NCI-H2107 treated with DMSO at 0.1 percent for 48 hours (cell line): Measurements from ENCODE around the gene EXOC7.

Experiments used
- DNase-seq: peaks from one replicate; lab custom pipeline; 2025; ENCODE audit not compliant: unreplicated experiment; lab: John Stamatoyannopoulos, UW

Gene EXOC7

DNA sequence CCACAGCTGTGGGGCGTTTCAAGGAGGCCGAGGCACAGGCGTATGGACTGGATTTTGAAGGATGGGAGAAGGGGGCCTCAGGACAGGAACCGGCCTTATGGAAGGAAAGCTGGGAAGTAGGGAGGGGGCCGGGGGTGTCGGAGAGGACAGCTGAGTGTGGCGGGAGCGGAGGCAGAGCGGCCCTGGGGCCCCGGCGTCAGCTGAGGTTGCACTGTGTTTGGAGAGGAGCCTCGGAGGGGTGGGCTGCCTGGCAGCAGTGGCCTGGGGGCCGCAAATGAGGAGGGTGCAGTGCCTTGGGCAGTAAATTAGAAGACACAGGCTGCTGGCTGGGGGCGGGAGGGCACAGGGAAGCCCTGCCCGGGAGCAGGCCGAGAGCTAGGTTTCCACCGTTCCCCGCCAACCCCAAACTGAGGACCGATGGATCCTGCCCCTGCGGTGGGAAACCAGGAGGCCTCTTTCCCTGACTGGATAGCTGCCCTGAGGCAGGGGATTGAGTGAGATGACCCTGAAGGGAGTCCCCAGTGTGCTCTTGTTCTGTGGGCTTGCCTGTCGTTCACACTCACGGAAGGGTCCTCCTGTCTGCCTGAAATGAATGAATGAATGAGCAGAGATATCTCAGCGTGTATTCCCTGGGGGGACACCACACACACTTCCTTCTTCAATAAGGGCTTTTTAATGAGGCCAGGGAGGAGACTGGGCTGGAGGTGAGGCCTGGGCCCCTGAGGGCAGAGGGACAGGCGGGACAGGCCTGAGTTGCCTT is 19.0 kb upstream of the EXOC7 start:
- DNase-seq: no peak

- DNase-seq: no peak
Measured at GRCh38 chr17:76121932-76122430, 18.4 kb upstream of the EXOC7 start.

- no peak for DNase-seq
Measured at GRCh38 chr17:76120658-76121008, 17.0 kb upstream of the EXOC7 start.

DNA sequence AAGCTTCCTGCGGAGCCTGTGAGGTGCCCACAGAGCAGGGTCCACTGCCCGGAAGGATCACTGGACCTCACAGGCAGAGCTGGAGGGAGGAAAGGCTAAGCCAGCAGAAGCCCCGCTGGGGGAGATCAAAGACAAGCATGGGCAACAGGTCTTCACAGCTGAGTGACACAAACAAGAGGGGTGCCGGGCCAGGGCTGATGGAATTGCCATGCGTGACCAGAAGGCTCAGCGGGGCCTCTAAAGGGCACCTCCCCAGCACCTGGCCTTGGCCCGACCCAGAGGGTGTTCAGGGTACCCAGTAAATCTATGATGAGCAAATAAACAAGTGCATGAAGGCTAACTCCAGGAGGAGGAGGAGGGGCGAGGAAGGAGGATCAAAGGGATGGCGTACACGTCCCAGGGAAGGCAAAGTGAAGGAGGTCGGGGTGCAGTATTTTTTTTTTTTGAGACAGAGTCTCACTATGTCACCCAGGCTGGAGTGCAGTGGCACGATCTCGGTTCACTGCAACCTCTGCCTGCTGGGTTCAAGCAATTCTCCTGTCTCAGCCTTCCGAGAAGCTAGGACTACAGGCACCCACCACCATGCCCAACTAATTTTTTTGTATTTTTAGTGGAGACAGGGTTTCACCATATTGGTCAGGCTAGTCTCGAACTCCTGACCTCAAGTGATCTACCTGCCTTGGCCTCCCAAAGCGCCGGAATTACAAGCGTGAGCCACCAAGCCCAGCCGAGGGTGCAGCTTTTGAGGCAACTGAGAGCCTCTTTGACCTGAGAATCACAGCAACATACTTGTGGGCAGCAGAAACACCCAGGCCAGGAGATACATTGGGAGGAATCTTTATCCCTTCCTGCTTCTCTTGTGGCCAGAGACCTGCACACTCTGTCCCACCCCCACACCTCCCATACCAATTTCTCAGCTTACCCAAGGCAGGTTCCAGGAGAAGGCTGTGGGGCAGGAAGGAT is 16.1 kb upstream of the EXOC7 start:
- DNase-seq: no peak

DNA sequence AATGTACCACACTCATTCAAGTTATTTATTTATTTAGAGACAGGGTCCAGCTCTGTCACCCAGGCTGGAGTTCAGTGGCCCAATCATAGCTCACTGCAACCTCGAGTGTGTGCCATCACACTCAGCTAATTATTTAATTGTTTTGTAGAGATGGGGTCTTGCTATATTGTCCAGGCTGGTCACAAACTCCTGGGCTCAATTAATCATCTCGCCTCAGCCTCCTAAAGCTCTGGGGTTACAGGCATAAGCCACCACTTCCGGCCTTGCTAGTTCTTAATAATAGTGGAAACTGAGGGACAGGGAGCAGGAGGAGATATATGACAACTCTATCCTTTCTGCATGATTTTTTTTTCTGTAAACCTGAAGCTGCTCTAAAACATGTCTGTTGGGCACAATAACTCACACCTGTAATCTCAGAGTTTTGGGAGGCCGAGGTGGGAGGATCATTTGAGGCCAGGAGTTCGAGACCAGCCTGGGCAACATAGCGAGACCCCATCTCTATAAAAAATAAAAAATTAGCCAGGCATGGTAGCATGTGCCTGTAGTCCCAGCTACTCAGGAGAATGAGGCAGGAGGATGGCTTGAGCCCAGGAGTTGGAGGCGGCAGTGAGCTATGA is 11.7 kb upstream of the EXOC7 start:
- DNase-seq: no peak

DNA sequence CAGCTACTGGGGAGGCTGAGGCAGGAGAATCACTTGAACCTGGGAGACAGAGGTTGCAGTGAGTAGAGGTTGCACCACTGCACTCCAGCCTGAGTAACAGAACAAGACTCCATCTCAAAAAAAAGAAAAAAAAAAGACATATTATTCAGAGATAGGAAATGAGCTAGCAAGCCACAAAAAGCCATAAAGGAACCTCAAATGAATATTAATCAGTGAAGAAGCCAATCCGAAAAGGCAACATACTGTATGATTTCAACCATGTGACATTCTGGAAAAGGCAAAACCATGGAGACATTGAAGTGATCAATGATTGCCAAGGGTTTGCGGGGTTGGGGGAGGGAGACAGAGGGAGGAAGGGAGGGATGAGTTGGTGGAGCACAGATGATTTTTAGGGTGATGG is 8.4 kb upstream of the EXOC7 start:
- DNase-seq: no peak

DNA sequence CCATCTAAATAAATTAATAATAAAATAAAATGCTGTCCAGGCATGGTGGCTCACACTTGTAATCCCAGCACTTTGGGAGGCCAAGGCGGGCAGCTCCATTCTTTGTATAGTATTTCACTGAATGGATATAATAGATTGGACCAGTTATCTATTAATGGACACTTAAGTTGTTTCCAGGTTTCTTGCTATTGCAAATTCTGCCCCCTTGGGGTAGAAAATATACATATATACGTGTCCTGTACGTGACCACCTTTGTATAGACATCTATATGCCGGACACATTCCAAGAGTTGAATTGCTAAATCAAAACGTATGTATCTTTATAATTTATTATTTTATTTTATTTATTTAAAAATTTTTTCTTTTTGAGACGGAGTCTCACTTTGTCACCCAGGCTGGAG is 3.9 kb upstream of the EXOC7 start:
- DNase-seq: no peak

GRCh38 chr17:76106703-76107102 is 3.1 kb upstream of the EXOC7 start:
- DNase-seq: no peak

DNA sequence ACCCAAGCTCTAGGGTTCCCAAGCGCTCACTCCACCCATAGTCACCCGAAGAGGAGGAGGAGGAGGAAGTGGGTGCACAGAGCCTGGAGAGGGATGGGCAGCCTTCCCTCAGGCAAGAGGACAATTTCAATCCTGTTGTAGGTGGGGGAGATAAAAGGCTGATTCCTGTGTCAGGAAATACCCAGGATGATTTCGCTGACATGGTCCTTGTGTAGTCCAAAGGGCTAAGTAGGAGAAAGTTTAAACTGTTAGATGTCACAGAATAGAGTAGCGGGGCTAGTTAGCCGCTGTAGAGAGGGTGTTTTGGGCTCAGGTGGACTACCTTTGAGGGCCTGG is 1.3 kb upstream of the EXOC7 start:
- DNase-seq: no peak

DNA sequence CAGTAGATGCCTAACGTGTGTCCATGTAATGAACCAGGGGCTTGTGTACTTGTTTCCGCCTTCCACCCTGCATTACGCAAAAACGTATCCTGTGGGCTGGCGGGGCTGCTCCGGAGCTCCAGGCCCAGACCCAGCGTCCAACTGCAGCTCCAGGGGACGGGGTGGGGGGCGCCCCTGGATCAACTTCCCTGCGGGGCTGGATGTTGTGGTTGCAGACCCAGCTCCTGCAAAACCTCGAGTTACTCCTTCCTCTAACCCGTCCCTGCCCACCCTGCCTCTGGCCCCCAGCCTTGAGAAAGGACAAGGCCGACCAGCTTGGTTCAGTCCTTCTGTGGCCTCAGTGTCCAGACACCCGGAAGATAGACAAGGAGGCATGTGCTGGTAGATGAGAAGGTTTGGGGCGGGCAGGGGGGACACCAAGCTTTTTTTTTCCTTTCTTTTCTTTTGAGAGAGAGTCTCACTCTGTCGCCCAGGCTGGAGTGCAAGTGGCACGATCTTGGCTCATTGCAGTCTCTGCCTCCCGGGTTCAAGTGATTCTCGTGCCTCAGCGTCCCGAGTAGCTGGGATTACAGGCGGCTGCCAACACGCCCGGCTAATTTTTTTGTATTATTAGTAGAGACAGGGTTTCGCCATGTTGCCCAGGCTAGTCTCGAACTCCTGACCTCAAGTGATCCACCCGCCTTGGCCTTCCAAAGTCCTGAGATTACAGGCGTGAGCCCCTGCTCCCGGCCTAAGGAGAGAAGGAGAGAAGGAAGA is 731 bp upstream of the EXOC7 start:
- no peak for DNase-seq

DNA sequence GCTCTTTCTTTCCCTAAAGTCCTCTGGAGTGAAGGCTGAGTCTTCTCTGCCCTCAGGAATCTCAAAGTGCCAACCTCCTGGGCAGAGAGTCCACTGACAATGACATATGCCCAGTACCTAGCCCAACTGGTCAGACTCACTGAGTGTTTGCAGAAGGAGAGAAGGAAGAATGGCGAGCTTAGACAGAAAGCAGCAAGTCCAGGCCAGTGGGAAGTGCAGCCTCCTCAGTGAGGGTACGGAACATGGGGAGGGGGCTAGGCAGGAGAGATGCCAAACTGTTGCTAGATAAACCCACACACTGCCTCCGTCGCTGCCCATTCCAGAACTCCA is 678 bp downstream of the EXOC7 start:
- no peak for DNase-seq

- DNase-seq: no peak
Measured at GRCh38 chr17:76097716-76098295, 5.8 kb downstream of the EXOC7 start.

DNA sequence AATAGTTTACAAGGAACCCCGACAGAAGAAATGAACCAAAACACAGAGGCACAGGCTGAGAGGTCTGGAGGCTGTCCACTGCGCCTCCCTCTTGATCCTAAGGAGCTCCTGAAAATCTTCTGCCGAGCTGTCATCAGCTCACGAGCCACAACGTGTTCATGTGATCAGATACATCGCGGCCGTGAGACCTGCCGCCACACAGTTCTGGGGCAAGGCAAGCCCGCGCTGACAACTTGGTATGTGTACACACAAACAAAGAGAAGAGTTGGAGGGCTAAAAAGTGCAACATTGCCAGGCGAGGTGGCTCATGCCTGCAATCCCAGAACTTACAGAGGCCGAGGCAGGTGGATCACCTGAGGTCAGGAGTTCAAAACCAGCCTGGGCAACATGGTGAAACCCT is 7.6 kb downstream of the EXOC7 start:
- DNase-seq: no peak

DNA sequence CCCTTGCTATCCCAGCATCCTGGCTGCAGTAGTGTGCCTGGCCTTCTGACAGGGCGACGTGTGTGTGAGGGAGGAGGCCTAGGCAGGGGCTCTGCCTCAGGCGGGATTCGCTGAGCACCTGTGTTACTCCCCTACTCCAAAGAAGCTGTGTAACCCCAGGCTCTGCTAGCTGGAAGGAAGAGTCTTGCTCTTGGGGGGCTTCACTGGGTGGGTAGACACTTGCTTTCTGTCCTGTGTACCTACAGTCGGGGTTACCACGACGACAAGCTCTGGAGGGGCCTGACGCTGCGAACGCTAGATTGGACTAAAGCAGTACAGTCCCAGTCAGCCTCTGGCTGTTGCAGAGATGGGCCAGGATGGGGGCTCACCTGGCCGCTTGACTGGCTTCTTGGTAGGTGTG is 9.5 kb downstream of the EXOC7 start:
- DNase-seq: no peak

DNA sequence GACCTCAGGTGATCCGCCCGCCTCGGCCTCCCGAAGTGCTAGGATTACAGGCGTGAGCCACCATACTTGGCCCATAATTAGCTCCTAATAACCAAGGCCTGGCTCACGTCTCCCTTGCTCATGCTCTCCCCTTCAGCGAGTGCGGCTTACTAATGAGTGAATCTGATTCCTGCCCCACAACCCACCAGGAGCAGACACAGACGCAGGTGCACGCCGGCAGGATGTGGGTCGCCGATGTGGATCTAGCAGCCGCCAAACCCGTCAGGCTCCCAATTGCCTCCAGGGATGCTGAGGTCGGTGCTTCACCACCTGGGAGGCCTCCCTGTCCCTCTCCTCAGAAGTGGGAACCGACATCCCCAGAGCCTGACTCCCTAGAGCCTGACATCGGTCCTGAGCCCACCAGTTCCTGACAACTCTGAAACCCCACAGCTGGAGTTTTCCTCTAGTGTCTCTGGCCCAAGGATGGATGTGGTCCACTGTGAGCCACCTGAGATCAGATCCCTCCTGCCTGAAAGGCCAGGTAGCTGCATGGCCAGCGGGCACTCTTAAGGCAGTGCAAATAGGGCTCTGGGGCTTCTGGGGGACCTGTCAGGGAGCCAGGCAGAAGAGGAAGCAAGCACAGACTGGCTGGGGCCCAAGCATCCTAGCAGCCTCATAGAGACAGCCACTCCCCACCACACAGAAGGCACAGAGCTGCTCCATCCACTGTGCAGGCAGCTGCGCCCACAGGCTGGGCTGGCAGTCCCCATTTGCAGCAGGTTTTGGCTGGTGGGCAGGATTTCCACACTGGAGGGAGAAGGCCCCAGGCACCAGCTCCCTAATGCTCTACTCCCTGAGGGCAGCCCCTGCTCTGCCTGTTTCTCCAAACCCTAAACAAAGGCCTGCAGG is 10.8 kb downstream of the EXOC7 start:
- no peak for DNase-seq

DNA sequence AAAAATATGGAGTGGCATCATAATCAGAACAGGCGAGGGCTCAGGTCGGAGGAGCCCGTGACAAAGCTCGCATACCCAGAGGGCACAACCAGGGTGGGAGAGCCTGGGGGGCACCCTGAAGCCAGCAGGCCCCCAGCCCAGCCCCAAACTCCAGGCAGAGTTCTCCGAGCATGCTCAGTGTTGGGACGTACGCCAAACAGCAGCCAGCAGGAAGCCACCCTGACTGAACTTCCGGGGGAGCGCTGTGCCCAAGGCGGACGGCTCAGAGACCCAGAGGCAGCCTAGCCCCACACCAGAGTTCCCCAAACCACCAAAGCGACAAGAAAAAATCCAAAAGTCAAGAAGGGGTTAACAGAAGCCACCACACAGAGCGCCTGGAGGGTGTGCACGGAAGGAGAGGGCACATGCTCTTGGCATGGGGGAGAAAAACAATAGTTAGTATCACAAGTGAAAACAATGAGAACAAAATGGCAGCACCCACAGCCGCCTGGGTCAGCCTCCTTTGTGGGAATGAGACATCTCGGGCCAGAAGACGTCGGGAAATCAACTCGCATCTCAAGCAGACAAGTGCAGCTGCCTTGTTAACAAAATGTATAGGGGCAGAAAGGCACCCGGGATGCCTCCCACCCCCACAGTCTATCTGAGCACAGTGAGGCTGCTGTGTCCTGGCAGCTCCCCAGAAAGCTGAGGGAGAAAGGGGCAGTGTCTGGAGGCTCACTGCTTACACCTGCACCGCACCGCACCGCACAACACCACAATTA is 11.9 kb downstream of the EXOC7 start:
- no peak for DNase-seq

GRCh38 chr17:76090517-76091129 is 13.0 kb downstream of the EXOC7 start:
- no peak for DNase-seq

DNA sequence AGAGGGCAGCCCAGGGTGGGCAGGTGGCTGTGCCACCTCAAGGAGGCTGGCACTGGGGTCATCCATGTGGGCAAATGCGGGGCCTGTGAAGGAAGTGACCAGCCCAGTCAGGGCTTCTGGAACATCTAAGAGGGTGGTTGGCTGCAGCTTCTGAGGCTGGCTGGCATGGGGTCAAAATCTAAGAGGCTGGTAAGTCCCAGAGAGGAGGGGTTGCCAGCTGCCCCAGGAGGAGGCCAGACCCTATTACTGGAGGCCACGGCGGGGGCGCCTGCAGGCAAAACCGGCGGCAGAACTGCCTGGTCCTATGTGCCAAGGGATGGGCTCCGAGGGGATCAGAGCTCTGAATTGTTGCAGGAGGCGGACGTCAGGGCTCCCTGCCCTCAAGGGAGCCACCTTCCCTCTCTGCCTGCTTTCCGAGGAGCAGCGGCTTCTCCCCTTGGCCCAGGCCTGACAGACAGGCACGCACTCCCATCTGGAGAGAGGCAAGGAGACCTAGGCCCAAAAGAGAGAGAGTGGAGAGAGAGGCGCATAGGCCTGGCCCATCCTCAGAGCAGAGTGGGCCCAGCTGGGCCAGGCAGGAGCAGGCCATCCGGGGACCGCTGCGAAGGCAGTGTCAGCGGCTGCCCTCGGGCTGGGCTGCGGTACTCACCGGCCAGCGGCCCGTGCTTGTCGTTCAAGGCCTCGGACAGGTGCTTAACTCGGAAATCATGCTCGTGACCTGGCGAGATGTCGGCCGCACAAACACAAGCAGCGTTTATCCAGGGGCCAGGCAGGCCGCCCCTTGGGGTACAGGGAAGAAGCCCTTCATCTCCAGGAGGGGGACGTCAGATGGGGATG is 13.7 kb downstream of the EXOC7 start:
- no peak for DNase-seq
